ENCODE data around the gene TAF1B.

Gene TAF1B

DNA sequence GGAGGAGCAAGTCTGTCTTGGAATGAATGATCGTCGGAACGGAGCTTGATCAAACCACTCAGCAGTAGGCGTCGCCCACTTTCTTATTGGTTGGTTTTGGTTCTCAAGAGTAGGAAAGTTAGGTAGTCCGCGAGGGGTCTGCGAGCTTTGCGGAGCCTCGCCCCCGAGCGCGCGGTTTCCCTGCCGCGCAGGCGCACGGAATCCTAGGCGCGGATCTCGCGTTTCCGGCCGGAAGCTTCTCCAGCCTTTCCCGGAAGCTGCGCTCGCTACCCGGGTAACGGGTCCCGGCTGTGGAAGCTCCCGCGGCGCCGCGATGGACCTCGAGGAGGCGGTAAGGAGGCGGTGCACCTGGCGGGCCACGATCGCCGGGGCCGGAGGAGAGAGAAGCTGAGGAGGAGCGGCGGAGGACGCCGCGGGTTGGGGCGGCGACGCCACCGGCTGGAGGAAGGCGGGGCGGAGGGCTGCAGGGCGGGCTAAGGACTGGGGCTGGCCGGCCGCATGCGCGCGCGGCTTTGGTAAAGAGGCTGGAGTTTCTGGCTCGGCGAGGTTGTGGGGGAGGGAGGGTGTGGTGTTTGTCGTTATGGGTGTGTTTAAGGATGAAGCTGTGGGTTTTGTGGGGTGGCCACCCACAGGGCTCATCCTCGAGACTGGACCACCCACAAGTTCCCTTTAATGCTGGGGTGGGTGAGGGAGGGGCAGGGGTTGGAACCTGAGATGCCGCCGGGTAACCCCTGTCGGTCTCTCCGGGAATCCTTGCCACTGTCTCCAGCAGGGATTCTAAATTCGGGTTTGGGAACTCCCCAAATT lies at the start of gene TAF1B:
TAF1B (plus strand) TSS at position 246 of the 807 bp plus-strand sequence; CDS start at position 314, 68 bp downstream.
- DNase-seq = peak; percentile 88

DNA sequence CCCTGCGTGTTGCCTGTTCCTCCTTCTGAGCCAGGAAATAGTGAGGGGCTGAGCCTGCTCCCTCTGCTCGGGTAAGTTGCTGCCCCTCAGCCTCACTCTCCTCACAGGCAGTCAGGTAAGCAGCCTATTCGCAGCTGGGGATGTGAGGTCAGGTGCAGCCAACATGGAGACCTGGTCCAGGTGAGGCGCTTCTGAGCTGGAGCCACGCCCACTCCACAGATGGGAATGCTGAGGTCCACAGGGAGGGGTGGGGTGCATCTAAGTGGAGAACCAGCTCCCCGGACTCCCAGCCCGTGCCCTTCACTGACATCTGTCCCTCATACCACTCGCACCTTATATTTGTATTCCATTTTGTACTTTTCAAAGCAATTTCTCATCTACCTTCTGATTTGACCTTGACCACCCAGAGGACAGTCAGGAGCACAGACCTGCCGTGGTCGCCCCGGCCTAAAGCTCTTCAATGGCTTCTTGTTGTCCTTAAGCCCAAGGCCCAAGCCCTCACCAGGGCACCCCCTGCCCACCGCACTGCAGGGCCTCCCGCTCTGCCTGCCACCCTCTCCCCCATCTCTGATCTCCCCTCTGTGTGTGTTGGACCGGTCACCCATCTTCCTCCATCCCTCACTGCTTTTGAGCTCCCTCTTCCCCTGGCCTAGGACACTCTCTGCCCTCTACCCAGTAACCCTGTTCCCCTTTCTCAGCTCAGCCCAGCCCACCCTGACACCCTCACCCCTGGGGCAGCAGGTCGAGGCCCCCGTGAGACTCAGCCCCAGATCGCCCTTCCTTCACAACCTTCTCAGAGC lies 49.2 kb upstream of the TAF1B start:
- DNase-seq = no peak

DNA sequence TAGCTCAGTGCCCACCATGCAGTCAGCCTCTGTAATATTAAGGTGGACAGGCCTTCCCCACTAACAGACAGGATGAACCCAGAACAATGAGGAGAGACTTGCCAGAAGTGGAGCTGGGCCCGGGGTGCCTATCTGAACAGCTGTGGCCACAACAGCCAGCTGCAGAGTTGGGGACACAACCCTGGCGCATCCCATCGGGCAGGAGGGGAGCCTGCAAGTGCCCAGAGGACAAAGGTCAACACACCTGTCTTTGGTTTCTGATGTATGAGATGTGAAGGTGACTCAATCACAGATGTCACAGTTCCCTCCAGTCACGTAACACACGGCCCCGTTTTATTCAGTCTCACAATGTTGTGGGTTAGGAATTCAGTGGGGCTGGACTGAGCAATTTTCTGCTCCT lies 48.2 kb upstream of the TAF1B start:
- no peak for DNase-seq

DNA sequence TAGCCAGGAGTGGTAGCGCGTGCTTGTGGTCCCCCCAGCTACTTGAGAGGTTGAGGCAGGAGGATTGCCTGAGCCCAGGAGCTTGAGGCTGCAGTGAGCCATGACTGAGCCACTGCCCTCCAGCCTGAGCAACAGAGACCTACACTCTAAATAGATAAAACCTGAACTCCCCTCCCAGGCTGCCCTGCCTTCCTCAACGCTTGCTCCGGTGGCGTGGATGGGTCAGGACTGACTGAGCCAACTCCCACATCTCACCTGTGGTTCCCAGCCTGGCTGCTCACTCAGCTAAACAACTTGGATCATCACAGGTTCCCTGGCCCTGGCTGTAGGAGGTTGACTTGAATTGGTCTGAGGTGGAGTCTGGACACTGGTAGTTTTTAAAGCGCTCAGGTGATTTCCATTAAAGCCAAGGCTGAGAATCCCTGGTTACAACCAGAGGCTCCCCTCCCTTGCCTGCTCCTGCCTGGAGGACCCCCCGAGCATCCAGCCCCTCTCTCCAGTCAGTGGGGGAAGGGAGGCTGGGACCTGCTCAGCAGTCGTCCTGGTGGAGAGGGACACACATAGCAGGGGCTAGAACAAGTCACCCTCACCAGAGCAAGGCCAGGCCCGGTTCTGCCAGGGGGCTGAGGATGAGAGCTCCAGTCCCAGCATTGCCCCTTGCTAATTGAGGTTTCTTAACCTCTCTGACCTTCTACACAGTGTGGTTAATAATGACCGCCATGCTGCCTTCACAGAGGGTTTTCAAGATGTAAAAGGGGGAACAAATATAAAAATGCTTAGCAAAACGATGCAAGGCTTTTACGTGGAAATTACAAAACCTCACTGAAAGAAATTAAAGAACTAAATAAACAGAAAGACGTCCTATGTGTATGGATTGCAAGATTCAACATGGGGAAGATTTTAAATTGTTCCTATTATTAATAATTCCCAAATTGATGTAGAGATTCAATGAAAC lies 46.9 kb upstream of the TAF1B start:
- no peak for DNase-seq

DNA sequence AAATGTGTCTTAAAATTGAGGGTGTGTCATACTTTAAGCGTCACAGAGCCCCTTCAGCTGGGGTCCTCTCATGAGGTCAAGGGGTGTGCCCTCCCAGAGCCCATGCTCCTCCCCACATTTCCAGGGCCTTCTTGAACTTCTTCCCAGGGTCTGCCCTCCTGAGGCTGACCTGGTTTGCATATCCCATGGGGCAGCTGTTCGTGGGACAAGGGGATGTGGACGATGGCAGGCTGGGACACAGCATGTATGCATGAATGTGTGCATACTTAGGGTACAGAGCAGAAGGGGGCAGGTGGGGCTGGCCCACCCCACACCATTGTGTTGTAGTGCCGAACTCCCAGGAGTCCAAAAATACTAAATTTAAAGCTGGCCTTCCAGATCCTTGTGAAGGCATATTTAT lies 46.2 kb upstream of the TAF1B start:
- no peak for DNase-seq

DNA sequence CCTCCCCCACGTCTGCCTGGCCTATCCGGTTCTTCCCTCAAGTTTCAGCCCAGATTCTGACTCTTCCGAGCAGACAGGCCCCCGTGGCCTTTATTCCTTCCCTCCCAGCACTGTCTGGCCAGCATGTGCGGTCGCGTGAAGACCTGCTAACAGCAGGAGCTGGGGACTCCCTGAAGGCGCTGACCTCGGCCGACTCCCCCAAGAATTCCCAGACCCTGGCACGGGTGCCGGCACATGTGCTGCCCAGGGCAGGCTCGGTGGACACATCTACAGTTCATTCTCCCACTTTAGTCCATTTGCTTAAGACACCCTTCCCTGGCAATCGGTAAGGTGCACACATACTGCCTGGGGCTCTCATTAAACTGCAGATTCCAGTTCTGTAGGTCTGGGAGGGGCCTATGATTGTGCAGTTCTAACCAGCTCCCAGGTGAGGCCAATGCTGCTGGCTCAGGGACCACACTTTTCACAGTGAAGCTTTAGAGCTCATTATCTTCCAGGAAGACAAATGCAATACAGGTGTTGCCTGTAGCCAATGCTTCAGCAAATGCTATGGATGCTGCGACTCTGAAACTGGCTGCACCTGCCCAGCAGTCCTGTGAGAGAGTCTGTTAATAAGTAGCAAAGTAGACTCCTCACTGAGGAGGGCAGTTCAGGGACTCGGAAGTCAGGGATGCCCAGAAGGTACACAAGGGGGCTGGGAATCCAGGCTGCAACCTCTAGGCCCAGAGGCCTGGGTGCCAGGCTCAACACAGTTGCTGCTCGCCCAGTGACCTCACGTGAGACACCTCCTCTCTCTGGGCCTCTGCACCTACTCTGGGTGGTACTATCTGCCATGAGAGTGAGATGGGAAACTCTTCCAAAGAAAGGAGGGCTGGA lies 45.4 kb upstream of the TAF1B start:
- DNase-seq = no peak

DNA sequence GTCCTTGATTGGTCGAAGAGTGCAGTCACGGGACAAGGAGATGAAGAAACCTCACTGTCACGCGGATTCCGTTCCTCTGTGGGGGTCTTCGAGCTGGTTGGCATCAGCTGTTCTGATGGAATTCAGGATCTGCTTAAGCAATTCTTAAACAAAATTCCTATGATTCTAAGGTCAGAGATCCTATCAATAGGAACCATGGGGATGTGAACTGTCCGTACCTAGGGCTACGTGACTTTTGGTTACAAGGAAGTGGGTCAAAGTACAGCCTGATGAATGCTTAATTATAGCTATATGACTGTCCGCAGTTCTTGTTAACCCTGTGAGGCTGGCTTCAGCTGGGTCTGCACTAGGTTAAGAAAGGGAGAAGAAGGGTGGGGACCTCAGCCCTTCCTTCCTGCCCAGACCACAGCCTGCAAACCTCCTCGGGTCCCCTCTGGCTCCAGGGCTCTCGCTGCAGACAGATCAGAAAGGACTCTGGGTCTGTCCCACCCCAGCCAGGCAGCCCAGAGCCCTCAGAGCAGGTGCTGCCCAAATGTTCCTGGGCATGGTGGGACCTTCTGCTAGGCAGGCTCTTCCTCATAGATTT lies 44.2 kb upstream of the TAF1B start:
- DNase-seq = peak; percentile 22

DNA sequence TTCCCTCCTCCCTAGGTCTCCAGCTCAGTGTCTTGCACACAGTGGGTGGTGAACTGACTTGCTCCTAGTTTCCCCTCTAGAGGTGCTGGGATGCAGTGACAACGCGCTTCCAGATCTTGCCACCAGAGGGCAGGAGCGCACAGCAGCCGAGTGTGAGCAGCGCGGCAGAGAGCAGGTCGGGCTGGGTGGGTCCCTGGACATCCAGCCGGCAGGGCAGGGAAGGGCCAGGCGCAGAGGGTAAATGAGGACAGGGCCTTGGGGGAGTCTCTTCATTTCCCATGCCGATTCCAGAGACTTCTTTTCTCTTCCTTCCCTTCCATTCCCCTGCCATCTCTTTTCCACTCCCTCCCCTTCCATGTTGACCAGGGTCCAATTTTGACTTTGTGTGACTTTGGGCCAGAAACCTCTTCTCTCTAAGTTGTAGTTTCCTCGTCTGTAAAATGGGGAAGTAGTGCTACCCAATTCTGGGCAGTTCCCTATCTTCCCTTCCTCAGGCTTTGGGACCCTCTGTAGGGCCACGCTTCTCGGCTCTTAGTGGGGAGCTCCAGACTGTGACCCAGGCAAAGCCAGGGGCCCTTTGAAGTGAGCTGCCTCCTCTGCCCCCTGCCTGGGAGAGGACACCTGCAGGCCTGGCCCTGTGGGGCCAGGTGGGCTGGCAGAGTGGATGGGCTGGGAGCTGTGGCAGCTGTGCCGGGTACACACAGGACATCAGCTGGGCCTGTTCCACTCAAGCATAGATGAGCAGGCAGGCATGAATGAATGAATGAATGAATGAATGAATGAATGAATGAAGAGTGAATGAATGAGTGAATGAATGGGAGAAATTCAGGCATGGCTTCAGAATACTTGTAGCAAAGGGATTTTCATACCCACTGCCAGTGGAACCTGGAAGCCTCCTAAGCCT lies 43.3 kb upstream of the TAF1B start:
- DNase-seq = peak; percentile 87

DNA sequence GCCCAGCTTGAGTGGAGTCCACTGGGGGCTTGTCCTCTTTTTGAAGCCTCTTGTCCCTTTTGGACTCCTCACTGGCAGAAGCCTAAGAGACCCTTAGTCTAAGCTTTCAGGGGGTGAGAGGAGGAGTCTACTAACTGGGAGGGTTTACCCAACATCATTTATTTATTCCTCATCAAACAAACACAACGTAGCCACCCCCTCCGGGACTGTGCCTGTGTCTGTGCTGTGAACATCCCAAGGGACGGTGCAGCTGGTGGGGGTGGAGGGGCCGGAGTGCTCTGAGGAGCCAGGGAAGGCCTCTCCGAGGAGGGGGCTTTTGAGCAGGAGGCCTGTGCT lies 42.7 kb upstream of the TAF1B start:
- DNase-seq = no peak

DNA sequence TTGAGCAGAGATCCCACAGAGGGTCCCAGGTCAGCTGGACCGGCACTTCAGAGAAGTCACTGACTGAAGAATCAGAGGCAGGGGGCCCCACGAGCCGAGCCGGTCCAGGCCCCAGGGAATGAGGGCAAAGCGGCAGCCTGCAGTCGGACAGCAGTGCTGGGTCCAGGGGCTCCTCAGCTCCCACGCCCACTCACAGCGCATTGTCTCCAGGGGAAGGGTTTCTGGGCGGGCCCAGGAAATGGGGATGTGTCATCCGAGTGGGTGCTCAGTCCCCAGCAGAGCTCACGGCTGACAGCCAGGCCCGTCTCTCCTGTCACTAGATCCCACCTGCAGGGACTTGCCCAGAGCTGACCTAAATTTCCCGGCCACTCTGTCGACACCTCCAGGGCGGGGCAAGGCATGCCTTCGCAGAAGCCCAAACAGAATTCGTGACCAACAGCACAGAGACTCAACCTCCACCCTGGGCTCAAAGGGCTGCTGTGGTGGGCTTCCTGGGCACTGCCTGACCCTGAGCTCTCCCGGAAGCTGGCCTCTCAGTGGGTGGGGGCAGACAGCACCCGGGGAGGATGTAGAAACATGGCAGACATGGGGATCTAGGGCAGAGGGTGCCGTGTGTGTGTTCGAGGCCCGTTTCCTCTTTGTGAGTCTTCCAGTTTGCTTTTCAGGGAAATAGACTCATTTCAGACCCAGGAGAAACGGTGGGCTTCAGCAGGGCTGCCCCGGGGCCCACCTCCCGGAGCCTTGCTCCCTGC lies 42.1 kb upstream of the TAF1B start:
- DNase-seq = peak; percentile 77

DNA sequence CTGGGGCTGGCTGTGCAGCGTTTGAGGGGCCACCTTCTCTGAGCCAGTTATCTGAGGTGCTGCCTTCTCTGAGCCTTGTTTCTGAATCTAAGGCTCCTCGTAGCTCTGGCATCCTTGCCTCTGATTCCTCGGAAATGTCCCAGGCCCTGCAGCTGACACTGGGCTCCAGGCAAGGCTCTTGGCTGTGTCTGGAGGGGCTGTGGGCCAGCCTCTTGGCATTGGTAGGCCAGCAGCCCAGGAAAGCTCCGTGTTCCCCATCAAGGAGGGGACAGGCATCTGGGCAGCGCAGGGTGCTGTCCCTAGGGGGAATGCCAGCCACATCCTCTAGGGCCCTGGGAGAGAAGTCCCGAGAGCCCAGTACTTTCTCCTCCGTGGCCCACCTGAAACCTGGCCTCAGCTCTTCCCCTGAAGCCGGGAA lies 40.7 kb upstream of the TAF1B start:
- DNase-seq = no peak

DNA sequence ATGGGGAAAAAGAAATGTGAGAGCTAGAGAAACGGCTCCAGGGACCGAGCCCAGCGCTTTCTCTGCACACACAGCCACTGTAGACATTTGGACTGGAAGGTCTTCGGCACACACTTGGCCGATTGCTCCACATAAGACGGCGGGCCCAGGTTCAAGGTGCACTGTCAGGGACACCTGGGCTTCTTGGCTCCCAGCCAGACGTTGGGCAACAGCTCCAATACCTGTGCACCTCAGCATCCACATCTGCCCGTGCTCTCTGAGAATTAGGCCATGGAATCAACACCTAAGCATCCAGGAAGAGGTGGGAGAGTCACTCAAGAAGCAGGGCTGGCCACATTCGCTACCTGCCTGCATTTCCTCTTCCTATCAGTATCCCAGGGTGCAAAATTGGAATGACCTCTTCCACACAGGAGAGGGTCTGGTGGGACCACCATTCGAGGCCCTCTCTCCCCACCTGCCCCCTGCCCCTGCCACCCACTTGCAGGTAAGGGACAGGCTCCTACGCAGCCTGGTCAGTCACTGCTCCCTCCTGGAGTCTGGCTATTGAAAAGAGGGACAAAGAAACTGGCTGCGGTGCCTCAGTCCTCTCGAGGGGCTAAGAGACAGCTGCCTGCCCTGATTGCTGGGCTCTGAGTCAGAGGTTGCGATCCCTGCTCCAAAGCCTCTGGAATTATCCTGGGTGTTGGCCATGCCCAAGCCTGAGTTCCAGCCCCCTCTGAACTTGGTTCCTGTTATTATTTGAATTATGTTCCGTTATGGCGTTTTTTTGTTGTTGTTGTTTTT lies 40.1 kb upstream of the TAF1B start:
- DNase-seq = no peak

DNA sequence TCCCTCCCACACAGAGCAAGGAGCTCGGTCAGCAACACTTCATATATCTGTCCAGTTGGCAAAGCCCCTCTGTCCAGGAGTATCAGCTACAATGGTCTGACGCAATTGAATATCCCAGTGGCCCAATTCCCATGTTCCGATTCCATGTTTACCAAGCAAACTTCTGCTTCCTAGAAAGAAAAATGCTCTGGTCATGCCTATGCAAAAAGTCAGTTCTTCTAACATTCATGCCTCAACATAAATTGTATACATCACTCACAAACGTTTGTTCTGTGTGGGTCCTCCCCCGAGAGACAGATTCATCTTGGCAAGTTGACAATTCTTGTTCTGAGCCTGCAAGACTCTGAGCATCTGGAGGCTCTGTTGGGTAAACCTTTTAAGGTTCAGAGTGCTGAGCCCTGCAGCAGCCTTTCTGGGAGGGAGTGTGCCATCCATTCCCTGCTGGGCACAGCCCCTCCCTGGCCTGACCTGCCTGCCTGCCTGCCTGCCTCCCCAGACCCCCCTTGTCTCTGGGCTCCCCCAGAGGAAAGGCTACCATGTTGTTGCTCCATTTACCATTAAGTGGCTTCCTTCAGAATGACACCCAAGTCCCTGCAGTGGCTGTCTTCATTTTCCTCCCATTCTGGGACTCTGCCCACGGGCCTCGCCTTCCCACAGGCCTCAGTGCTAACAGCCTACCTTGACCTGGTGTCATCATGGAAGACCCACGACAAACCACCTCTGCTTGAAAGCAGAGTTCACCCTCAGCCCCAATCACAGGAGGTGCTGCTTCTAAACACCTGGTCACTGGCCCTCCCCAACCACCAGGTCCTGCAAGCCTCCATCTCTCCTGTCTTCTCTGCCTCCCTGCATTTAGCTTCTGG lies 37.6 kb upstream of the TAF1B start:
- DNase-seq = no peak

DNA sequence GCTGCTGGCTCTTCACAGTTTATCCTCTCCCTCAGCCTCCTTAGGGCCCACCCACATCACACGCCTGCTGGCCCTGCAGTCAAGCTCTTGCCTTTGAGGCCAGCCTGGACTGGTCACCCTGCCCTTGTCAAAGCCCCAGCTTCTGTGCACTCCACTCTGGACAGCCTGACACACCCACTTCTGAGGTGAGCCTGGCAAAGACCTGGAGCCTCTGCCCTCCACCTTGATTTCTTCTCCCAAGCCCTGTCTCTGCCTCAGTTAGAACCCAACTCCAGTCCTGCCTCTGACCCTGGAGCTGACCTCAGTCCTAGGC lies 37.0 kb upstream of the TAF1B start:
- DNase-seq = no peak

DNA sequence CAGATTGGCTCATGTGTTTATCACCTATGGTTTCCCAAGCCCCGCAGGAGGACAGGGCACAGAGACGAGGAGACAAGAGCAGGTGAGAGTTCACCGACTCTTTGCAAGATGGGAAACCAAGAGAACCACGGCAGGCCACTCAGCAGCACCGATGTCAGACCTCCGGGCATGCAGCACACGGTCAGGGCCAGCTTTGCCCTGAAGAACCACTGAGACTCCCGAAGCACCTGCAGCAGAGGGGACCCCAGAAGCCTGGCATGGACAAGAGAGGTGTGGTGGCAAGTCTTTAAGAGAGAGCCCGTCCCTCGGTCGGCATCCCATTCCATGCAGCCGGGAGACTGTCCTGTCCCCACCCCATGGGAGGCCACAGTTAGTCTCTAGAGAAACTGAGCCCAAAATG lies 36.6 kb upstream of the TAF1B start:
- DNase-seq = no peak

DNA sequence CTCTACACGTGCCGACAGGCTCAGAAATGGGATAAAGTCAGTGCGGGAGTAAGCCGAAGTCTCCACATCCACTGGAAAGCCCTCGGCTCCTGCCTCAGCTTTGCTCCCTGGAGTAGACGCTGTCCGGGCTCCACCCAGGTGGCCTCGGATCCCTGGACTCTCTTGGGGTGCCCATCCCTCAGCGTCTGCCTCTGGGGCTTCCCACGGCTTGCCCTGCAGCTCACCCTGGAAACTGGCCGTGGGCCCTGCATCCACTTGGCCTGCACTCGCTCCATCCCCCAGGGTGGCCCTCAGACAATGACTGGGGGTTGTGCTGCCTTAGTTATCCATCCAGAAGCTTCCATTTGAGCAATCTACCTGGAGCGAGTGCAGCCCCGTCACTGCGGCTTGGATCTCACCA lies 36.2 kb upstream of the TAF1B start:
- no peak for DNase-seq

DNA sequence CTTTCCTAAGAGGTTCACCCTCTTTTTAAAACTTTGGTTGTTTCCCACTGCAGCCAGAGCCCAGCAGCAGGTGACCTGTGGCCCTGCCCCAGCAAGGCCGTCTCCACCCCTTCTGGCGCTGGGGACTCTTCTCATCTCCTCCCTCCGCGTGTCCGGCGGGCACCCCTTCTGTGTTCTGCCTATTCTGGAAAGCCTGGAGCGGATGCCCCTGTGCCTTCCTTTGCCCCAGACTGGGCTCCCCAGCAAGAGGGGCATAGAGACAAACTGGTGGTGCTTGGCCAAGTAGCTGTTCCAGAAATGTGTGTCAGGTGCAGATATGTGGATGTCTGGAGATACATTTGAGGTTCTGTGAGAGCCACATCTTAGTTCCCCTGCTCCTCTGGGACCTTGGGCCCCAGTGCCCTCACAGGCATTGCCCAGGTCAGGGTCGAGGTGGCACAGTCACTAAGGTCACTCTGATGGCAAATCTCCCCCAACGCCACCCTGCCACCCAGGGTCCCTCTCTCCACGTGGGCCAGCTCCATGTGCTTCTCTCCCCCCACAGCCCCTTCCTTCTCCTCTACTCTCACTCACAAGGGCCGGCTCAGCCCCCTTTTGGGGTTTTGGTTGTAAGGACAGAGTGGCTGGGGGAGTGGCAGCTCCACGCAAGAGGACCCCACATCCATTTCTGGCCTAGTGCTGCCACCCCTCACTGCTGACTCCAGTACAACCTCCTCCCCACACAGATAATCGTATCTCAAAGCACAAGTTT lies 35.5 kb upstream of the TAF1B start:
- no peak for DNase-seq

All from CD4-positive, alpha-beta T cell treated with Interleukin-12 subunit alpha and Interleukin-12 subunit beta, for 1 hour (primary cell).